Tibial artery (tissue), 4 donors: ENCODE measurements around the gene WDR73.

Experiments
- DNase-seq, 2 donors: peaks; one replicate each; pipeline ENCODE4 v3.0.0-alpha.2; 2019
- H3K27ac ChIP-seq, 2 donors: fragments of 200-600 bp; sonication (generic) in 1 of 2; 1 replicate in 1 of 2; 2 replicates in 1 of 2; pipeline ENCODE4 v1.5.1; 2018 to 2019; ENCODE audit warnings: mild to moderate bottlenecking in 1 of 2
- H3K27me3 ChIP-seq, 2 donors: fragments of 200-600 bp; sonication (generic) in 1 of 2; one replicate each; pipeline versions ENCODE4 v1.5.1 to v1.6.0; 2016 to 2019
- H3K36me3 ChIP-seq, 3 donors: fragments of 200-600 bp; sonication (generic) in 2 of 3; one replicate each; pipeline ENCODE4 v1.5.1; 2016 to 2019; ENCODE audit warnings: mild to moderate bottlenecking in 2 of 3
- H3K4me1 ChIP-seq, 4 donors: fragments of 200-600 bp; sonication (generic) in 2 of 4; 1 replicate in 3 of 4; 2 replicates in 1 of 4; pipeline ENCODE4 v1.5.1; 2016 to 2019
- H3K4me3 ChIP-seq, 2 donors: fragments of 200-600 bp; sonication (generic) in 1 of 2; 1 replicate in 1 of 2; 2 replicates in 1 of 2; pipeline ENCODE4 v1.5.1; 2018 to 2019; ENCODE audit warnings: mild to moderate bottlenecking in 2 of 2
- H3K9me3 ChIP-seq, 3 donors: fragments of 200-600 bp; sonication (generic) in 1 of 3; one replicate each; pipeline ENCODE4 v1.5.1; 2016 to 2019
- CTCF ChIP-seq, 2 experiments: fragments of 200-600 bp in 1 of 2; fragments of 450-650 bp in 1 of 2; IDR thresholded peaks; one replicate each; pipeline ENCODE4 v1.5.1; 2017 to 2019; ENCODE audit warnings: antibody characterized with exemption in 2 of 2, mild to moderate bottlenecking in 1 of 2, moderate library complexity in 1 of 2
- intact Hi-C: fragments of 100-400 bp; cut with DNase I; formaldehyde crosslinking; loops from one replicate; pipeline ENCODE4 v1.15.0; 2023; ENCODE audit warnings: low total_unique reads

WDR73 gene

GRCh38 chr15:84661001-84661400 lies 6.9 kb upstream of the WDR73 start:
- TF ChIP-seq CTCF (IDR thresholded peaks at IDR 0.05): no peak
- H3K27me3 ChIP-seq: no peaks in the 10 kb centered on the region
- H3K4me3 ChIP-seq: no peak overlapping the region
- no peaks in the 10 kb centered on the region for H3K9me3 ChIP-seq
- no peak overlapping the region for H3K27ac ChIP-seq
- DNase-seq: no peak
- H3K36me3 ChIP-seq: peaks cover 0 to 14% (median 12%) of the 10 kb centered on the region in 3 donors
- peaks cover 0 to 18% (median 10%) of the 10 kb centered on the region in 4 donors for H3K4me1 ChIP-seq
- intact Hi-C loops: loop anchor here (2.0 kb wide), 1 partner anchor 50 kb away; no protein-coding TSS in a partner anchor

DNA sequence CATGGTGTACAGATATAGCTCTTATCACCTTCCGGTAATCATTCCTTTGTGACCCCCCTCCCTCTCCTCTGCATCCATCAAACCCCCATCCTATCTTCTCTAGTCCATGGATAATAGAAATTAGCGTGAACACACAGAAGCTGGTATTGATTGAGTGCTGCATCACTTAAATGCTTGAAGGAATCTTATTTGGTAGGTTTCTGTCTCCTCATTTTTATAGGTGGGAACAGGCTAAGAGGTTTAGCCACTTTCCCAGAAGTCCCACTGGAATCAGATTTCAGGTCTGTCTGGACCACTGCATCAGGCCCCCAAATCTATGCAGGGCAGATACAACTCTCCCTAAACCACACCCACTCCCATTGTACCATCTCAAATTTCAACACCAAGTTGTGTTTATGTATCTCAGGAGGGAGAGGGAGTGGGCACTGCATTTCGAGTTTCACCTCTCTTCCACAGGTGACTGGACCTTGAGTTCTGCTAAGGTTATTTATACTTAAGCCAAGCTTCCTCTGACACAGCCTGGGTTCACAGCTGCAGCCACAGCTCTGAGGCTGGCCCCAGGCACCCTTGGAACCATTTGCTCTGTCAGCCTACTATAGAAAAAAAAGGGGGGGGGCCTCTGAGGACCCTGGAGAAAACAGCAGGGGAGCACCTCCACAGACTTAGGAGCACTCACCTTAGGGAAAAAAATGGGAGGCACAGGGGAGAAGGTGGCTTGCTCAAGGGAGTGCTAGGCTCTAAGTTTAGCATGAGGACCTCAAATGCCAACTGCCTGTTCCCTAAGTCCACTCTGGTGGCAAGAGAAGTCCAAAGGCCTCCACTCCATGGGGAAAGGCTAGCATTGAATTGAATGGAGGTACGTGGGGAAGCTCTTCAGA lies 6.1 kb upstream of the WDR73 start:
- intact Hi-C loops: loop anchor here (2.0 to 5.0 kb wide), 4 partner anchors 51 to 267 kb away; partner anchors contain the start of genes ALPK3 and ZNF592
- no peak for TF ChIP-seq CTCF (IDR thresholded peaks at IDR 0.05)
- Histone ChIP-seq H3K4me3 (no peak overlapping the region), H3K27ac (no peak overlapping the region), H3K9me3 (no peaks in the 10 kb centered on the region), H3K27me3 (no peaks in the 10 kb centered on the region), H3K4me1 (peaks cover 0 to 23% (median 15%) of the 10 kb centered on the region in 4 donors), H3K36me3 (peaks cover 0 to 6% (median 4%) of the 10 kb centered on the region in 3 donors)
- no peak for DNase-seq

- Histone ChIP-seq H3K27me3 (no peaks in the 10 kb centered on the region), H3K36me3 (no peaks in the 10 kb centered on the region), H3K27ac (peak overlapping the region; percentile 92), H3K4me3 (peak overlapping the region; percentile 67 to 82), H3K4me1 (peaks cover 0 to 28% (median 20%) of the 10 kb centered on the region in 4 donors), H3K9me3 (no peaks in the 10 kb centered on the region)
- intact Hi-C loops: loop anchor here (5.0 kb wide), 3 partner anchors 88 to 268 kb away; partner anchors contain the start of genes ALPK3 and ZNF592
- DNase-seq: no peak
- TF ChIP-seq CTCF (IDR thresholded peaks at IDR 0.05): no peak
Observed at GRCh38 chr15:84658788-84659411, 4.8 kb upstream of the WDR73 start.

GRCh38 chr15:84658080-84658787 lies 4.2 kb upstream of the WDR73 start, which contains the start of gene NMB:
NMB (minus strand) TSS chr15:84658199; CDS start chr15:84658152, 47 bp downstream.
- TF ChIP-seq CTCF (IDR thresholded peaks at IDR 0.05): peak; percentile 53 to 72
- Histone ChIP-seq H3K36me3 (no peaks in the 10 kb centered on the region), H3K9me3 (no peaks in the 10 kb centered on the region), H3K27ac (peak within 1 kb of the TSS; percentile 92), H3K27me3 (no peaks in the 10 kb centered on the region), H3K4me1 (peaks cover 0 to 34% (median 24%) of the 10 kb centered on the region in 4 donors), H3K4me3 (peak within 1 kb of the TSS; percentile 67 to 82)
- intact Hi-C loops: loop anchor here (5.0 kb wide), 3 partner anchors 89 to 269 kb away; partner anchors contain the start of genes ALPK3 and ZNF592
- peak; percentile 78 to 90 for DNase-seq

DNA sequence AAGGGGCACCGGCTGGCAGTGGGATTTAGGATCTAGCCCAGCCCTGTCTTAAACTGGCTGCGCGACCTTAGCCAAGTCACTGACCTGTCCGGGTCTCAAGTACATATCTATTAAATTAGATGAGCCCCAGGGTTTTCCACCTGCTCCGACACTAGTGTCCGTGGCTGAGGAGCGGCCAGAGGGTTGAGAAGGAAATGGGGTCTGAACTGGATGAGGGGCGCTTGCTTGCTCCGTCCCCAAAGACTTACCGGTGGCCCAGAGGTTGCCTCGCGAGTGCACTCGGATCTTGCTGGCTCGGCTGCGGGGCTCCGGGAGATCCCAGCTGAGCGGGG lies 3.6 kb upstream of the WDR73 start:
- intact Hi-C loops: loop anchor here (5.0 kb wide), 3 partner anchors 90 to 270 kb away; partner anchors contain the start of genes ALPK3 and ZNF592
- DNase-seq: no peak

More for the DNA sequence above, 3.6 kb upstream of the WDR73 start:
- H3K27ac ChIP-seq: peak overlapping the region; percentile 92
- TF ChIP-seq CTCF (IDR thresholded peaks at IDR 0.05): no peak
- no peaks in the 10 kb centered on the region for H3K36me3 ChIP-seq
- H3K4me3 ChIP-seq: peak overlapping the region; percentile 67 to 82
- H3K4me1 ChIP-seq: peaks cover 0 to 39% (median 29%) of the 10 kb centered on the region in 4 donors
- H3K27me3 ChIP-seq: no peaks in the 10 kb centered on the region
- H3K9me3 ChIP-seq: no peaks in the 10 kb centered on the region
